ENCODE measurements around the gene WNT3.

The WNT3 gene

DNA sequence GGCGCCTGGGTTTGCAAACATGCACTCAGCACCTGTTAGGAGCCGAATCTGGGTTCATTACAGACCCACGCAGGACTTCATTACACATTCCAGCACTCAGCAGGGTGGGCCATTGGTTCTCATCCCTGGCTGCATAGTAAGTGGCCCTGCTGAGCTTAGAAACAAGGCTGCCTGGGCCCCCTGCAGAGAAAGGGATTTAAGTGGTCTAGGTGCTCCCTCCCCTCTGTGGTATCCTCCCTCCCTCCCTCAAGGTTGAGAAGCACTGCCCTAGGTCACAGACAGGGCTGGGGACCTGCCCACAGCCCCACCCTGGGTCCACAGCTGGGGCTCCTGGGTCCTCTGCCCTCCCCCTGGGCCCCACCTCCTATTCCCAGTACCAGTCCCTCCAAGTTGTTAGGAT lies 28.3 kb downstream of the WNT3 start:
- TF ChIP-seq, protein P1, sequence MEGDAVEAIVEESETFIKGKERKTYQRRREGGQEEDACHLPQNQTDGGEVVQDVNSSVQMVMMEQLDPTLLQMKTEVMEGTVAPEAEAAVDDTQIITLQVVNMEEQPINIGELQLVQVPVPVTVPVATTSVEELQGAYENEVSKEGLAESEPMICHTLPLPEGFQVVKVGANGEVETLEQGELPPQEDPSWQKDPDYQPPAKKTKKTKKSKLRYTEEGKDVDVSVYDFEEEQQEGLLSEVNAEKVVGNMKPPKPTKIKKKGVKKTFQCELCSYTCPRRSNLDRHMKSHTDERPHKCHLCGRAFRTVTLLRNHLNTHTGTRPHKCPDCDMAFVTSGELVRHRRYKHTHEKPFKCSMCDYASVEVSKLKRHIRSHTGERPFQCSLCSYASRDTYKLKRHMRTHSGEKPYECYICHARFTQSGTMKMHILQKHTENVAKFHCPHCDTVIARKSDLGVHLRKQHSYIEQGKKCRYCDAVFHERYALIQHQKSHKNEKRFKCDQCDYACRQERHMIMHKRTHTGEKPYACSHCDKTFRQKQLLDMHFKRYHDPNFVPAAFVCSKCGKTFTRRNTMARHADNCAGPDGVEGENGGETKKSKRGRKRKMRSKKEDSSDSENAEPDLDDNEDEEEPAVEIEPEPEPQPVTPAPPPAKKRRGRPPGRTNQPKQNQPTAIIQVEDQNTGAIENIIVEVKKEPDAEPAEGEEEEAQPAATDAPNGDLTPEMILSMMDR (IDR thresholded peaks at IDR 0.05; ENCODE audit: low read depth, low read length): no peak
- H3K4me3 ChIP-seq (replicated peaks in 1 of 2; ENCODE audit: low read depth in 2 of 2, low read length in 2 of 2): no peak overlapping the region
- DNase-seq (ENCODE audit: low read depth in 2 of 2): no peak

GRCh38 chr17:46789610-46790009 lies 28.9 kb downstream of the WNT3 start:
- no peak for DNase-seq (ENCODE audit: low read depth in 2 of 2)
- TF ChIP-seq, protein P1 (IDR thresholded peaks at IDR 0.05; ENCODE audit: low read depth, low read length): no peak
- no peak overlapping the region for H3K4me3 ChIP-seq (replicated peaks in 1 of 2; ENCODE audit: low read depth in 2 of 2, low read length in 2 of 2)

GRCh38 chr17:46788796-46789195 lies 29.7 kb downstream of the WNT3 start:
- TF ChIP-seq, protein P1 (IDR thresholded peaks at IDR 0.05; ENCODE audit: low read depth, low read length): no peak
- no peak for DNase-seq (ENCODE audit: low read depth in 2 of 2)
- no peak overlapping the region for H3K4me3 ChIP-seq (replicated peaks in 1 of 2; ENCODE audit: low read depth in 2 of 2, low read length in 2 of 2)

DNA sequence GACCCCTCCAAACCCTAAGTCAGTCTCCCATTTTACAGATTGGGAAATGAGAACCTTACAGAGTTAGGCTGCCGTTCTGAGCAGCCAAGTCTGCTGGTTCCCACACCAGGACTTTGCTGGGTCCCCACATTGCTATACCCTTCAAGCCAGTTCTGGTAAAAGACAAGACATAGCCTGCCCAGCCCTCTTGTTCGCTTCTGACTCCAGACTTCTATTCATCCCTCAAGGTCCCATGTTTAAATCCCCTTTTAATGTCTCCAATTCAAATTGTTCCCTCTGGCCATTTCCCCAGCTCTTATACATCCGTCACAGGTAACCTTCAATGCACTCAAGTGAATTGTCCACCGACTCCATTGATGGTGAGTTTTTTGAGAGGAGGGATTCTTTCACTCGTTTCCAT lies 30.2 kb downstream of the WNT3 start:
- DNase-seq (ENCODE audit: low read depth in 2 of 2): no peak
- H3K4me3 ChIP-seq (replicated peaks in 1 of 2; ENCODE audit: low read depth in 2 of 2, low read length in 2 of 2): no peak overlapping the region
- TF ChIP-seq, protein P1 (IDR thresholded peaks at IDR 0.05; ENCODE audit: low read depth, low read length): no peak

- TF ChIP-seq, protein P1 (IDR thresholded peaks at IDR 0.05; ENCODE audit: low read depth, low read length): no peak
- DNase-seq (ENCODE audit: low read depth in 2 of 2): no peak
- H3K4me3 ChIP-seq (replicated peaks in 1 of 2; ENCODE audit: low read depth in 2 of 2, low read length in 2 of 2): no peak overlapping the region
Measured at GRCh38 chr17:46787478-46787877, 31.0 kb downstream of the WNT3 start.

DNA sequence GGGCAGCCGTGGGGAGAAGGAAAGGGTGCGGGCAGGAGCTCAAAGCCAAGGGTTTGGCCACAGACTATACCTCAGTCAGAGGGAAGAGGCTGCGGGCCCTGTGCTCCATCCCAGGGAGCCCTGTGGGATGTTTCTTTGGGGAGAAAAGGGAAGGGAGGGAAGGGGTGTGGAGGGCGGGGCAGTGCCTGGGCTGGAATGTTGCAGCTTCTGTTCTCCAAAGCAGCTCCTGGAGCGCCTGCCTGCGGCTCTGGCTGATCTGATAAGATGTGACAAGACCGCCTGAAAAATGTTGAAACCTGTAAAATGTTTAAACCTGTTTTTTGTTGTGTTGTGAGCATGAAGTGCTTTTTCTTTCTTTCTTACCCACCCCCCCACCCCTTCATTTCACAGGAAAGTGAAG lies 32.8 kb downstream of the WNT3 start:
- no peak for DNase-seq (ENCODE audit: low read depth in 2 of 2)
- no peak overlapping the region for H3K4me3 ChIP-seq (replicated peaks in 1 of 2; ENCODE audit: low read depth in 2 of 2, low read length in 2 of 2)
- TF ChIP-seq, protein P1 (IDR thresholded peaks at IDR 0.05; ENCODE audit: low read depth, low read length): no peak

- no peak for DNase-seq (ENCODE audit: low read depth in 2 of 2)
- no peak overlapping the region for H3K4me3 ChIP-seq (replicated peaks in 1 of 2; ENCODE audit: low read depth in 2 of 2, low read length in 2 of 2)
- TF ChIP-seq, protein P1 (IDR thresholded peaks at IDR 0.05; ENCODE audit: low read depth, low read length): no peak
Measured at GRCh38 chr17:46783031-46783593, 35.4 kb downstream of the WNT3 start.
